ENCODE measurements around the gene BRD1. TPM values are rescaled to one million over a fixed set of nuclear protein-coding genes. Genes with fewer than 3 reads are reported as not detected.

The BRD1 gene
- total RNA-seq, 1 donor from 2014 or later: 40.3 TPM

- no peak for TF ChIP-seq CTCF (IDR thresholded peaks at IDR 0.05; ENCODE audit: unreplicated experiment)
Measured at GRCh38 chr22:49773531-49773930, 54.1 kb downstream of the BRD1 start.

GRCh38 chr22:49772692-49773091, 55.0 kb downstream of the BRD1 start:
- H3K27ac Mint-ChIP-seq (ENCODE audit: unreplicated experiment): no peak overlapping the region
- no peaks in the 10 kb centered on the region for H3K9me3 Mint-ChIP-seq (ENCODE audit: unreplicated experiment)
- H3K4me1 Mint-ChIP-seq (ENCODE audit: unreplicated experiment): no peaks in the 10 kb centered on the region
- no peak for DNase-seq (ENCODE audit: low spot score)
- H3K27me3 Mint-ChIP-seq (ENCODE audit: unreplicated experiment): no peaks in the 10 kb centered on the region
- no peak overlapping the region for H3K4me3 Mint-ChIP-seq (ENCODE audit: unreplicated experiment)
- TF ChIP-seq CTCF (IDR thresholded peaks at IDR 0.05; ENCODE audit: unreplicated experiment): no peak
- peaks cover 15% of the 10 kb centered on the region for H3K36me3 Mint-ChIP-seq (ENCODE audit: low read depth, unreplicated experiment)

More at GRCh38 chr22:49773531-49773930, 54.1 kb downstream of the BRD1 start:
- no peaks in the 10 kb centered on the region for H3K9me3 Mint-ChIP-seq (ENCODE audit: unreplicated experiment)
- H3K27ac Mint-ChIP-seq (ENCODE audit: unreplicated experiment): no peak overlapping the region
- H3K36me3 Mint-ChIP-seq (ENCODE audit: low read depth, unreplicated experiment): peaks cover 18% of the 10 kb centered on the region
- no peaks in the 10 kb centered on the region for H3K4me1 Mint-ChIP-seq (ENCODE audit: unreplicated experiment)
- no peak for DNase-seq (ENCODE audit: low spot score)
- no peaks in the 10 kb centered on the region for H3K27me3 Mint-ChIP-seq (ENCODE audit: unreplicated experiment)
- H3K4me3 Mint-ChIP-seq (ENCODE audit: unreplicated experiment): no peak overlapping the region

- H3K4me1 Mint-ChIP-seq (ENCODE audit: unreplicated experiment): no peaks in the 10 kb centered on the region
- peaks cover 7% of the 10 kb centered on the region for H3K9me3 Mint-ChIP-seq (ENCODE audit: unreplicated experiment)
- no peak for DNase-seq (ENCODE audit: low spot score)
- TF ChIP-seq CTCF (IDR thresholded peaks at IDR 0.05; ENCODE audit: unreplicated experiment): no peak
- no peaks in the 10 kb centered on the region for H3K27me3 Mint-ChIP-seq (ENCODE audit: unreplicated experiment)
- H3K27ac Mint-ChIP-seq (ENCODE audit: unreplicated experiment): no peak overlapping the region
- peaks cover 12% of the 10 kb centered on the region for H3K36me3 Mint-ChIP-seq (ENCODE audit: low read depth, unreplicated experiment)
- H3K4me3 Mint-ChIP-seq (ENCODE audit: unreplicated experiment): no peak overlapping the region
Measured at GRCh38 chr22:49771266-49772065, 56.2 kb downstream of the BRD1 start.

- H3K4me1 Mint-ChIP-seq (ENCODE audit: unreplicated experiment): no peaks in the 10 kb centered on the region
- H3K9me3 Mint-ChIP-seq (ENCODE audit: unreplicated experiment): peaks cover 7% of the 10 kb centered on the region
- no peak overlapping the region for H3K27ac Mint-ChIP-seq (ENCODE audit: unreplicated experiment)
- peaks cover 1% of the 10 kb centered on the region for H3K27me3 Mint-ChIP-seq (ENCODE audit: unreplicated experiment)
- no peak for TF ChIP-seq CTCF (IDR thresholded peaks at IDR 0.05; ENCODE audit: unreplicated experiment)
- peaks cover 15% of the 10 kb centered on the region for H3K36me3 Mint-ChIP-seq (ENCODE audit: low read depth, unreplicated experiment)
- no peak overlapping the region for H3K4me3 Mint-ChIP-seq (ENCODE audit: unreplicated experiment)
- DNase-seq (ENCODE audit: low spot score): no peak
Measured at GRCh38 chr22:49770547-49771265, 57.0 kb downstream of the BRD1 start.

Measured in endothelial cell (in vitro differentiated cells).